ENCODE measurements around the gene GRB14.

- TF ChIP-seq POLR2AphosphoS5 (IDR thresholded peaks at IDR 0.05; ENCODE audit: low read depth, low read length) = no peak
- TF ChIP-seq TAF1 (IDR thresholded peaks at IDR 0.05; ENCODE audit: borderline replicate concordance, insufficient read depth, low read length) = no peak
- no peak for TF ChIP-seq SIN3A (IDR thresholded peaks at IDR 0.05; ENCODE audit: borderline replicate concordance, insufficient read depth, low read length)
- TF ChIP-seq, protein P1, sequence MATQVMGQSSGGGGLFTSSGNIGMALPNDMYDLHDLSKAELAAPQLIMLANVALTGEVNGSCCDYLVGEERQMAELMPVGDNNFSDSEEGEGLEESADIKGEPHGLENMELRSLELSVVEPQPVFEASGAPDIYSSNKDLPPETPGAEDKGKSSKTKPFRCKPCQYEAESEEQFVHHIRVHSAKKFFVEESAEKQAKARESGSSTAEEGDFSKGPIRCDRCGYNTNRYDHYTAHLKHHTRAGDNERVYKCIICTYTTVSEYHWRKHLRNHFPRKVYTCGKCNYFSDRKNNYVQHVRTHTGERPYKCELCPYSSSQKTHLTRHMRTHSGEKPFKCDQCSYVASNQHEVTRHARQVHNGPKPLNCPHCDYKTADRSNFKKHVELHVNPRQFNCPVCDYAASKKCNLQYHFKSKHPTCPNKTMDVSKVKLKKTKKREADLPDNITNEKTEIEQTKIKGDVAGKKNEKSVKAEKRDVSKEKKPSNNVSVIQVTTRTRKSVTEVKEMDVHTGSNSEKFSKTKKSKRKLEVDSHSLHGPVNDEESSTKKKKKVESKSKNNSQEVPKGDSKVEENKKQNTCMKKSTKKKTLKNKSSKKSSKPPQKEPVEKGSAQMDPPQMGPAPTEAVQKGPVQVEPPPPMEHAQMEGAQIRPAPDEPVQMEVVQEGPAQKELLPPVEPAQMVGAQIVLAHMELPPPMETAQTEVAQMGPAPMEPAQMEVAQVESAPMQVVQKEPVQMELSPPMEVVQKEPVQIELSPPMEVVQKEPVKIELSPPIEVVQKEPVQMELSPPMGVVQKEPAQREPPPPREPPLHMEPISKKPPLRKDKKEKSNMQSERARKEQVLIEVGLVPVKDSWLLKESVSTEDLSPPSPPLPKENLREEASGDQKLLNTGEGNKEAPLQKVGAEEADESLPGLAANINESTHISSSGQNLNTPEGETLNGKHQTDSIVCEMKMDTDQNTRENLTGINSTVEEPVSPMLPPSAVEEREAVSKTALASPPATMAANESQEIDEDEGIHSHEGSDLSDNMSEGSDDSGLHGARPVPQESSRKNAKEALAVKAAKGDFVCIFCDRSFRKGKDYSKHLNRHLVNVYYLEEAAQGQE (IDR thresholded peaks at IDR 0.05; ENCODE audit: insufficient read depth in 1 of 2, low read depth in 2 of 2, low read length in 2 of 2) = no peak
- no peak for TF ChIP-seq FOXP2 (optimal IDR thresholded peaks at IDR 0.05; ENCODE audit: borderline replicate concordance, extremely low read depth, extremely low read length, insufficient read depth)
Observed at GRCh38 chr2:164458792-164459191, 162.5 kb downstream of the GRB14 start.
